Endodermal cell (in vitro differentiated cells): Measurements from ENCODE around the gene DNAAF5. TPM values are rescaled to one million over a fixed set of nuclear protein-coding genes. Genes with fewer than 3 reads are reported as not detected.
A peak's percentile ranks its signal among the peaks of the same experiment; 100 is the strongest.

Experiments used
- DNase-seq: peaks from one replicate; pipeline ENCODE4 v3.0.0-alpha.2; 2017
- H3K27ac ChIP-seq: 2 replicates; pipeline ENCODE4 v1.5.1; 2013; ENCODE audit warnings: mild to moderate bottlenecking, low read depth, low read length, moderate library complexity
- H3K27me3 ChIP-seq: 2 replicates; pipeline ENCODE4 v1.6.1; 2013; ENCODE audit warnings: mild to moderate bottlenecking, low read length, moderate library complexity; ENCODE audit not compliant: insufficient read depth, control insufficient read depth, poor library complexity, severe bottlenecking
- H3K36me3 ChIP-seq: 2 replicates; pipeline ENCODE4 v1.7.0; 2013; ENCODE audit warnings: mild to moderate bottlenecking, low read length, moderate library complexity; ENCODE audit not compliant: control insufficient read depth, insufficient read depth
- H3K4me1 ChIP-seq: one replicate; pipeline ENCODE4 v1.7.0; 2013; ENCODE audit warnings: low read length; ENCODE audit not compliant: control insufficient read depth, insufficient read depth
- H3K4me3 ChIP-seq: 2 replicates; pipeline ENCODE4 v1.5.1; 2013; ENCODE audit warnings: mild to moderate bottlenecking, low read length, moderate library complexity
- H3K9ac ChIP-seq: 2 replicates; pipeline ENCODE4 v1.6.1; 2013; ENCODE audit warnings: mild to moderate bottlenecking, low read length, moderate library complexity; ENCODE audit not compliant: poor library complexity, severe bottlenecking; ENCODE audit errors: extremely low read depth
- H3K9me3 ChIP-seq: 2 replicates; pipeline ENCODE4 v1.6.1; 2013; ENCODE audit warnings: mild to moderate bottlenecking, low read length, moderate library complexity; ENCODE audit not compliant: control insufficient read depth
- H3K27ac Mint-ChIP-seq: 2 replicates; pipeline ENCODE4 v1.8.0; 2020; ENCODE audit warnings: mixed read lengths
- H3K27me3 Mint-ChIP-seq: 2 replicates; pipeline ENCODE4 v1.8.0; 2021; ENCODE audit warnings: mild to moderate bottlenecking, mixed read lengths; ENCODE audit not compliant: insufficient read depth
- H3K36me3 Mint-ChIP-seq: 2 replicates; pipeline ENCODE4 v1.8.0; 2020; ENCODE audit warnings: low read depth, mixed read lengths
- H3K4me1 Mint-ChIP-seq: 2 replicates; pipeline ENCODE4 v1.8.0; 2020; ENCODE audit warnings: mixed read lengths
- H3K4me3 Mint-ChIP-seq: 2 replicates; pipeline ENCODE4 v1.8.0; 2020; ENCODE audit warnings: mild to moderate bottlenecking, moderate library complexity, mixed read lengths
- H3K9me3 Mint-ChIP-seq: 2 replicates; pipeline ENCODE4 v1.8.0; 2020; ENCODE audit warnings: mild to moderate bottlenecking, mixed read lengths
- CTCF ChIP-seq: fragments of 200-600 bp; sonication (generic); conservative IDR thresholded peaks from 2 replicates; pipeline ENCODE4 v1.5.0; 2021; ENCODE audit warnings: antibody characterized with exemption, mild to moderate bottlenecking
- WGBS, 2 experiments: methylation state at CpG; one replicate each; pipeline versions ENCODE4 v1.1.5 to v1.1.7; 2013; ENCODE audit warnings: missing lambda C conversion rate in 2 of 2, mixed read lengths in 1 of 2; ENCODE audit not compliant: insufficient coverage in 1 of 2, insufficient read length in 1 of 2; 5-methylcytosine and 5-hydroxymethylcytosine counted together
- total RNA-seq, 2 donors: library from RNA; stranded (reverse); fragmentation: NEBNext Ultra II Directional in 1 of 2; extraction: Animal tissue kit (Norgen Biotek cat#: 25700) in 1 of 2; gene quantifications; 2 replicates in 1 of 2; 3 replicates in 1 of 2; pipeline ENCODE4 v1.2.1, GENCODE V29; 2021

DNAAF5 gene
- total RNA-seq, 2 donors from 2014 or later = 54.2 to 54.3 TPM

- Mint-ChIP-seq H3K4me3 (no peak overlapping the region), H3K4me1 (peaks cover 4% of the 10 kb centered on the region), H3K27me3 (no peaks in the 10 kb centered on the region), H3K36me3 (peaks cover 15% of the 10 kb centered on the region), H3K9me3 (peaks cover 35% of the 10 kb centered on the region), H3K27ac (no peak overlapping the region)
- Histone ChIP-seq H3K9me3 (no peaks in the 10 kb centered on the region), H3K36me3 (no peaks in the 10 kb centered on the region), H3K9ac (no peak overlapping the region), H3K4me1 (no peaks in the 10 kb centered on the region), H3K27me3 (no peaks in the 10 kb centered on the region), H3K4me3 (no peak overlapping the region), H3K27ac (no peak overlapping the region)
- TF ChIP-seq CTCF = no peak
- DNase-seq = no peak
- 90 to 92% methylated on average over 17 to 18 of the region's 18 CpGs for WGBS, 2 experiments
Measured at GRCh38 chr7:805261-805660, 78.8 kb downstream of the DNAAF5 start.

GRCh38 chr7:815284-816216 lies 89.1 kb downstream of the DNAAF5 start:
- WGBS, 2 experiments = 19 to 27% methylated on average over 16 to 56 of the region's 56 CpGs
- Mint-ChIP-seq H3K36me3 (peaks cover 11% of the 10 kb centered on the region), H3K27me3 (no peaks in the 10 kb centered on the region), H3K4me1 (peaks cover 23% of the 10 kb centered on the region), H3K4me3 (peak overlapping the region; percentile 90), H3K27ac (peak overlapping the region; percentile 96), H3K9me3 (peaks cover 2% of the 10 kb centered on the region)
- Histone ChIP-seq H3K4me3 (peak overlapping the region; percentile 81), H3K27me3 (no peaks in the 10 kb centered on the region), H3K9ac (peak overlapping the region; percentile 59), H3K9me3 (no peaks in the 10 kb centered on the region), H3K36me3 (peaks cover 3% of the 10 kb centered on the region), H3K4me1 (peaks cover 6% of the 10 kb centered on the region), H3K27ac (peak overlapping the region; percentile 49)
- peak; percentile 96 for DNase-seq
- TF ChIP-seq CTCF = no peak

- no peak overlapping the region for H3K9ac ChIP-seq
- H3K27ac Mint-ChIP-seq = no peak overlapping the region
- WGBS, 2 experiments = 0% methylated on average over 47 of the region's 51 CpGs; no CpG with 5 or more reads in 1 of the 2 experiments
- H3K4me1 Mint-ChIP-seq = peaks cover 23% of the 10 kb centered on the region
- H3K9me3 Mint-ChIP-seq = no peaks in the 10 kb centered on the region
- DNase-seq = peak; percentile 99
- peaks cover 9% of the 10 kb centered on the region for H3K36me3 Mint-ChIP-seq
- H3K27me3 Mint-ChIP-seq = no peaks in the 10 kb centered on the region
- no peaks in the 10 kb centered on the region for H3K9me3 ChIP-seq
- H3K4me3 Mint-ChIP-seq = peak overlapping the region; percentile 90
- H3K27ac ChIP-seq = no peak overlapping the region
- TF ChIP-seq CTCF = no peak
- H3K4me1 ChIP-seq = peaks cover 6% of the 10 kb centered on the region
- no peaks in the 10 kb centered on the region for H3K27me3 ChIP-seq
- peaks cover 3% of the 10 kb centered on the region for H3K36me3 ChIP-seq
- H3K4me3 ChIP-seq = peak overlapping the region; percentile 81
Measured at GRCh38 chr7:816300-816750, 89.8 kb downstream of the DNAAF5 start.
